ENCODE measurements around the gene SSBP2.
"Not testable (repeated sequence)": the region's sequence is repeated elsewhere in the genome, so short reads cannot be mapped to it uniquely, and the experiment has no call there.

Gene SSBP2

GRCh38 chr5:81717226-81717625, 33.7 kb downstream of the SSBP2 start:
- peak in 1 of 2 donors; percentile 53 for DNase-seq (ENCODE audit: low read depth in 2 of 2)
- H3K4me3 ChIP-seq (replicated peaks in 1 of 2; ENCODE audit: low read depth in 2 of 2, low read length in 2 of 2) = no peak overlapping the region
- TF ChIP-seq CTCF (IDR thresholded peaks at IDR 0.05; ENCODE audit: low read depth, low read length) = no peak

- not testable (repeated sequence) for DNase-seq (ENCODE audit: low read depth in 2 of 2); H3K4me3 ChIP-seq (replicated peaks in 1 of 2; ENCODE audit: low read depth in 2 of 2, low read length in 2 of 2)
Observed at GRCh38 chr5:81714076-81714475, 36.8 kb downstream of the SSBP2 start.

GRCh38 chr5:81708889-81709288, 42.0 kb downstream of the SSBP2 start:
- TF ChIP-seq CTCF (IDR thresholded peaks at IDR 0.05; ENCODE audit: low read depth, low read length) = no peak
- no peak for DNase-seq (ENCODE audit: low read depth in 2 of 2)
- no peak overlapping the region for H3K4me3 ChIP-seq (replicated peaks in 1 of 2; ENCODE audit: low read depth in 2 of 2, low read length in 2 of 2)

GRCh38 chr5:81703840-81704239, 47.1 kb downstream of the SSBP2 start:
- no peak for DNase-seq (ENCODE audit: low read depth in 2 of 2)
- H3K4me3 ChIP-seq (replicated peaks in 1 of 2; ENCODE audit: low read depth in 2 of 2, low read length in 2 of 2) = no peak overlapping the region
- TF ChIP-seq CTCF (IDR thresholded peaks at IDR 0.05; ENCODE audit: low read depth, low read length) = no peak

- TF ChIP-seq CTCF (IDR thresholded peaks at IDR 0.05; ENCODE audit: low read depth, low read length) = no peak
- no peak overlapping the region for H3K4me3 ChIP-seq (replicated peaks in 1 of 2; ENCODE audit: low read depth in 2 of 2, low read length in 2 of 2)
- DNase-seq (ENCODE audit: low read depth in 2 of 2) = no peak
Observed at GRCh38 chr5:81700166-81700565, 50.7 kb downstream of the SSBP2 start.

GRCh38 chr5:81698813-81699212, 52.1 kb downstream of the SSBP2 start:
- TF ChIP-seq CTCF (IDR thresholded peaks at IDR 0.05; ENCODE audit: low read depth, low read length) = no peak
- no peak for DNase-seq (ENCODE audit: low read depth in 2 of 2)
- no peak overlapping the region for H3K4me3 ChIP-seq (replicated peaks in 1 of 2; ENCODE audit: low read depth in 2 of 2, low read length in 2 of 2)

GRCh38 chr5:81696418-81697397, 54.2 kb downstream of the SSBP2 start:
- H3K4me3 ChIP-seq (replicated peaks in 1 of 2; ENCODE audit: low read depth in 2 of 2, low read length in 2 of 2) = no peak overlapping the region
- no peak for DNase-seq (ENCODE audit: low read depth in 2 of 2)
- TF ChIP-seq CTCF (IDR thresholded peaks at IDR 0.05; ENCODE audit: low read depth, low read length) = no peak

All from cardiac fibroblast (primary cell).